Heart right ventricle (tissue), 16 donors: ENCODE measurements around the gene SPTBN1. TPM values are rescaled to one million over a fixed set of nuclear protein-coding genes. Genes with fewer than 3 reads are reported as not detected.

Experiments used
- ATAC-seq, 8 donors: fragments of 200-7000 bp; cut with Tn5 transposase; one replicate each; pipeline ENCODE4 v1.9.1; 2020; ENCODE audit warnings: mild to moderate bottlenecking in 8 of 8, moderate library complexity in 8 of 8, moderate number of reproducible peaks in 1 of 8
- DNase-seq, 2 donors: peaks; one replicate each; pipeline ENCODE4 v3.0.0-alpha.2; 2020
- H3K27ac ChIP-seq, 10 donors: fragments of 200-600 bp; sonication (generic) in 2 of 10; one replicate each; pipeline versions ENCODE4 v1.5.0 to v1.8.0; 2020 to 2022; ENCODE audit warnings: mild to moderate bottlenecking in 3 of 10
- H3K27me3 ChIP-seq, 7 donors: fragments of 200-600 bp; one replicate each; pipeline ENCODE4 v1.8.0; 2021 to 2022; ENCODE audit warnings: mild to moderate bottlenecking in 2 of 7
- H3K36me3 ChIP-seq, 9 donors: fragments of 200-600 bp; sonication (generic) in 1 of 9; one replicate each; pipeline versions ENCODE4 v1.5.0 to v1.8.0; 2020 to 2022; ENCODE audit warnings: mild to moderate bottlenecking in 2 of 9
- H3K4me1 ChIP-seq, 9 donors: fragments of 200-600 bp; sonication (generic) in 1 of 9; one replicate each; pipeline versions ENCODE4 v1.5.0 to v1.8.0; 2020 to 2022; ENCODE audit warnings: mild to moderate bottlenecking in 4 of 9
- H3K4me3 ChIP-seq, 10 donors: fragments of 200-600 bp; sonication (generic) in 2 of 10; one replicate each; pipeline versions ENCODE4 v1.5.0 to v1.8.0; 2020 to 2022; ENCODE audit warnings: mild to moderate bottlenecking in 7 of 10, moderate library complexity in 2 of 10
- H3K9me3 ChIP-seq, 11 donors: fragments of 200-600 bp in 10 of 11; sonication (generic) in 2 of 11; one replicate each; pipeline versions ENCODE4 v1.5.0 to v1.8.0; 2013 to 2022; ENCODE audit warnings: mild to moderate bottlenecking in 2 of 11, control low read depth in 1 of 11, moderate library complexity in 1 of 11
- WGBS, 2 donors: extraction: QIAGEN DNeasy Blood & Tissue Kit; methylation state at CpG; one replicate each; pipeline ENCODE4 v1.1.7; 2013; ENCODE audit warnings: inconsistent platforms in 1 of 2; 5-methylcytosine and 5-hydroxymethylcytosine counted together
- intact Hi-C, 10 donors: fragments of 100-400 bp; cut with DNase I; formaldehyde crosslinking; loops; one replicate each; pipeline versions ENCODE4 v1.11.1 to v1.14.2; 2022
- polyA plus RNA-seq, 2 donors: library from polyadenylated mRNA; stranded (reverse); fragments of 200-250 nt; gene quantifications; one replicate each; pipeline ENCODE4 v1.2.3, GENCODE V29; 2013
- total RNA-seq, 10 donors: library from RNA; stranded (reverse); fragmentation: NEBNext Ultra II Directional in 3 of 10; extraction: Animal tissue kit (Norgen Biotek cat#: 25700) in 3 of 10; gene quantifications; one replicate each; pipeline versions ENCODE4 v1.2.1 to v1.2.4, GENCODE V29; 2021 to 2023
- TF ChIP-seq, protein P1 (sequence below), 9 donors: fragments of 200-600 bp; sonication (generic) in 2 of 9; IDR thresholded peaks; one replicate each; pipeline versions ENCODE4 v1.5.0 to v1.8.0; 2021 to 2022; ENCODE audit warnings: antibody characterized with exemption in 9 of 9, mild to moderate bottlenecking in 5 of 9, moderate library complexity in 1 of 9
- donor health status: Arrhythmogenic right ventricular cardiomyopathy.
- donor health status: ischemic (EF 13 %, LVEDD 7.1; RV severe dilation, severe dysfunction).
- donor health status: healthy with polysubstance abuse.
- donor health status: DM: no; HTN: yes; CAD: no.
- donor health status: DM: no; HTN: no; CAD: no.
- donor health status: ischemic (EF 25% LVEDD 6.9; RV normal size, moderate dysfunction).
- donor health status: ischemic (EF 25% LVEDD 5.7; RV mildly dilated, moderate dysfunction).
- donor health status: healthy.
- donor health status: DM: yes; HTN: yes; CAD: no.
- donor health status: Ischemic cardiomyopathy.
- donor health status: ischemic (EF 35%, LVEDD 5.7; RV mildly dilated, moderate dysfunction).
- donor health status: nonischemic (EF 11% LVEDD 7.7; RV severe dilation, severe dysfunction).
- donor health status: DM: yes; HTN: yes; CAD: no.
- donor health status: PGD.
- donor health status: ischemic (EF 29% LVEDD 5.4; RV normal size, mild dysfunction).
- donor health status: nonischemic (EF 23%, LVEDD 6.1; RV moderate dilation, normal function).

Gene SPTBN1
- total and polyA plus RNA-seq, 12 donors: 91.1 to 643 (median 494) TPM

DNA sequence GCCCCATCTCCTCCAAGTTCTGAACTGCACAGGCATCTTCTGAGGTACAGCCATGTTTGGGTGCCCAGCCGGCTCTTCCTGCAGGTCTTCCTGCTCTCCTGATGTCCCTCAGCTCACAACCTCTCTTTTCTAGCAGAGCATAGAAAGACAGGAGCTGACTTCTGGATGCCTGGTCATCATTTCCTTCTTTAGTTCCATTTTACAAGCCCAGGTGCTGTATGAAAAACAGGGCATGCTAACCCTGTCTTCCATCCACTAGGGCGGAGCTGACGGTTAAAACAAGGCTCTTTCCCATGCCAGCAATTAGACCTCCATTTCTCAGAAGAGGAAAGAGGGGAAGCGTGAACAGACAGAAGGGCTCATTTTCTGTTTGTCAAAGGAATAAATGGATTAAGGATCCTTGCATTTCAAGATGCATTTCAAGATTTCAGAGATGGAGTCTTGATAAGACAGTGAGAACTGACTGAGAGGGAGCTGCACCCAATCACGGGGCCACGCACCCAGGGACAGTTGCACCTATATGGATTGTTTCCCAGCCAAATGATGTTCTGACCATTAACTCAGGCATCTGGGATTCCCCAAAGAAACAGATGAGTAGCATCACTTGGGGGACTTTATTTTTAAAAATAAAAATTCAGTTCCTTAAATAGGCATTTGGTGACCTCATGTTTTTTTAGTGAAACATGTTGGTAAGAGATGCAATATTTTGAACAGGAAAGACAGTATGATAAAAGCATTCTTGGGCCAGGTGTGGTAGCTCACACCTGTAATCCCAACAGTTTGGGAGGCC is 221.5 kb downstream of the SPTBN1 start:
- WGBS, 2 donors: 92 to 94% methylated on average over 6 of the region's 6 CpGs
- TF ChIP-seq, protein P1, sequence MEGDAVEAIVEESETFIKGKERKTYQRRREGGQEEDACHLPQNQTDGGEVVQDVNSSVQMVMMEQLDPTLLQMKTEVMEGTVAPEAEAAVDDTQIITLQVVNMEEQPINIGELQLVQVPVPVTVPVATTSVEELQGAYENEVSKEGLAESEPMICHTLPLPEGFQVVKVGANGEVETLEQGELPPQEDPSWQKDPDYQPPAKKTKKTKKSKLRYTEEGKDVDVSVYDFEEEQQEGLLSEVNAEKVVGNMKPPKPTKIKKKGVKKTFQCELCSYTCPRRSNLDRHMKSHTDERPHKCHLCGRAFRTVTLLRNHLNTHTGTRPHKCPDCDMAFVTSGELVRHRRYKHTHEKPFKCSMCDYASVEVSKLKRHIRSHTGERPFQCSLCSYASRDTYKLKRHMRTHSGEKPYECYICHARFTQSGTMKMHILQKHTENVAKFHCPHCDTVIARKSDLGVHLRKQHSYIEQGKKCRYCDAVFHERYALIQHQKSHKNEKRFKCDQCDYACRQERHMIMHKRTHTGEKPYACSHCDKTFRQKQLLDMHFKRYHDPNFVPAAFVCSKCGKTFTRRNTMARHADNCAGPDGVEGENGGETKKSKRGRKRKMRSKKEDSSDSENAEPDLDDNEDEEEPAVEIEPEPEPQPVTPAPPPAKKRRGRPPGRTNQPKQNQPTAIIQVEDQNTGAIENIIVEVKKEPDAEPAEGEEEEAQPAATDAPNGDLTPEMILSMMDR (IDR thresholded peaks at IDR 0.05): no peak
- peaks cover 0 to 4% (median 0%) of the 10 kb centered on the region in 11 donors for H3K9me3 ChIP-seq
- H3K4me3 ChIP-seq: no peak overlapping the region
- H3K27me3 ChIP-seq: no peaks in the 10 kb centered on the region
- no peaks in the 10 kb centered on the region for H3K36me3 ChIP-seq
- ATAC-seq (no peak), DNase-seq (no peak)
- intact Hi-C loops: no loop called here
- H3K4me1 ChIP-seq: peaks cover 13 to 52% (median 43%) of the 10 kb centered on the region in 9 donors
- H3K27ac ChIP-seq: no peak overlapping the region

DNA sequence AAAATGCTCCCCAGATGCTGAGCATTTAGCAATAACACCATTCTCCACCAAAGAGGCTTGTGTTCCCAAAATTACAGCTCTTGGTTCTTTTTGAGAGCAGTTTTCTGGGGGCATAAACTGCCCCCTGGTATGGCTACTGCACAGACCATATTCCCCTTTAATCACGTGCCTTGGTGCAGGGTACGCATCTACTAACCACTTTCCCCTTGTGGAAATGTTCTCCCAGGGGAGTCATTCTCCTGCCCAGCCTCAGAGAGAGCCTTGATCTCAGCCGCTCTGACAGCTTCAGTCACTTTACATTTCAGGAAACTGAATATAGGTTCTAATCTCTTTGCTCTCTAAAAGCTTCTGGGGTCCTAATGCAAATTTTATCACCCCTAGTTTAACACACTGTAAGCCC is 222.6 kb downstream of the SPTBN1 start:
- H3K27ac ChIP-seq: no peak overlapping the region
- intact Hi-C loops: no loop called here
- H3K9me3 ChIP-seq: peaks cover 0 to 4% (median 0%) of the 10 kb centered on the region in 11 donors
- TF ChIP-seq, protein P1 (IDR thresholded peaks at IDR 0.05): no peak
- no peaks in the 10 kb centered on the region for H3K27me3 ChIP-seq
- H3K4me1 ChIP-seq: peaks cover 8 to 42% (median 34%) of the 10 kb centered on the region in 9 donors
- no peak for ATAC-seq
- 73 to 80% methylated on average over 3 of the region's 3 CpGs for WGBS, 2 donors
- no peaks in the 10 kb centered on the region for H3K36me3 ChIP-seq
- DNase-seq: no peak
- no peak overlapping the region for H3K4me3 ChIP-seq

DNA sequence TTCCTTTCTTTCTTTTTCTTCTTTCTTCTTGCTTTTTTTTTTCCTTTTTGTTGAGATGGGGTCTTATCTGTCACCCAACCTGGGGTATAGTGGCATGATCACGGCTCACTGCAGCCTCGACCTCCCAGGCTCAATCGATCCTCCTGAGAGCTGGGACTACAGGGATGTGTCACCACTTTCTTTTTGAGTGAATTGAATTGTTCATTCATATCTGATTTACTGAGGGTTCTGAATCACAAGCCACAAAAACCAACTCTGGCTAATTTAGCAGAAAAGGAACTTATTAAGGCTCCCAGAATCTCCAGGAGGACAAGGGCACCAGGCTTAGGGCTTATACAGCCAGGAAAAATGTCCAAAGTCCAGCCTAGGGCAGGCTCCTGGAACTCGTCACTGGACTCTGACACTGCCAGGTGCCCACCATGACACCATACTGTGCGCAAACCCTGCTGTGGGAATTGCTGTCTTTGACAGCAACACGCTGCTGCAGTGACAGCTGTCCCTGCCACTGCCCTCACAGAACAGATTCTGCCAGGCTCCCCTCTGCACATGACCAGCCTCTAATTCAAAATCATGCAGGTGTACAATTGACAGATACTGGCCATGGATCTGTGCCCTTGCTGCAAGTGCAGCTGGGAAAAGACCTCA is 224.4 kb downstream of the SPTBN1 start:
- H3K4me1 ChIP-seq: peaks cover 0 to 25% (median 18%) of the 10 kb centered on the region in 9 donors
- no peak overlapping the region for H3K27ac ChIP-seq
- H3K9me3 ChIP-seq: peaks cover 0 to 4% (median 0%) of the 10 kb centered on the region in 11 donors
- DNase-seq: no peak
- peak in 7 of 8 donors; percentile 24 to 80 (median 52) for ATAC-seq
- intact Hi-C loops: loop anchor here in 1 of 10 donors (10.0 kb wide), 1 partner anchor 476 kb away; no protein-coding TSS in a partner anchor
- no peaks in the 10 kb centered on the region for H3K27me3 ChIP-seq
- WGBS, 2 donors: 60 to 62% methylated on average over 6 of the region's 6 CpGs
- TF ChIP-seq, protein P1 (IDR thresholded peaks at IDR 0.05): no peak
- H3K4me3 ChIP-seq: no peak overlapping the region
- no peaks in the 10 kb centered on the region for H3K36me3 ChIP-seq

DNA sequence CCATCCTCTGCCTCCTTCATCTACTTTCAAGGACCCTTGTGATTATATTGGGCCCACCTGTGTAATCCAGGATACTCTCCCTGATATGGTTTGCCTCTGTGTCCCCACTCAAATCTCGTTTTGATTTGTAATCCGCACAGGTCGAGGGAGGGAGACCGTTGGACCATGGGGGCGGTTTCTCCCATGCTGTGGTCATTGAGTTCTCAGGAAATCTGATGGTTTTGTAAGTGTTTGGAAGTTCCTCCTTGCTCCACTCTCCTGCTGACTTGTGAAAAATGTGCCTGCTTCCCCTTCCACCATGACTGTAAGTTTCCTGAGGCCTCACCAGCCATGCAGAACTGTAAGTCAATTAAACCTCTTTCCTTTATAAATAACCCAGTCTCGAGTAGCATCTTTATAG is 225.3 kb downstream of the SPTBN1 start:
- Histone ChIP-seq H3K27ac (no peak overlapping the region), H3K9me3 (peaks cover 0 to 4% (median 0%) of the 10 kb centered on the region in 11 donors), H3K36me3 (no peaks in the 10 kb centered on the region), H3K4me1 (peaks cover 0 to 16% (median 11%) of the 10 kb centered on the region in 9 donors), H3K27me3 (no peaks in the 10 kb centered on the region), H3K4me3 (no peak overlapping the region)
- ATAC-seq: no peak
- intact Hi-C loops: loop anchor here in 1 of 10 donors (10.0 kb wide), 1 partner anchor 477 kb away; no protein-coding TSS in a partner anchor
- 92 to 93% methylated on average over 6 of the region's 6 CpGs for WGBS, 2 donors
- TF ChIP-seq, protein P1 (IDR thresholded peaks at IDR 0.05): no peak
- no peak for DNase-seq
